ENCODE measurements around the gene ADAMTS12. TPM values are rescaled to one million over a fixed set of nuclear protein-coding genes. Genes with fewer than 3 reads are reported as not detected.

Gene ADAMTS12
- total RNA-seq, 1 donor from 2014 or later, result 32.1 TPM

GRCh38 chr5:33721491-33722200 is 170.1 kb downstream of the ADAMTS12 start:
- Mint-ChIP-seq H3K4me1 (ENCODE audit: unreplicated experiment) (no peaks in the 10 kb centered on the region), H3K27me3 (no peaks in the 10 kb centered on the region), H3K27ac (no peak overlapping the region), H3K9me3 (no peaks in the 10 kb centered on the region), H3K36me3 (peaks cover 3% of the 10 kb centered on the region), H3K4me3 (no peak overlapping the region)
- DNase-seq (ENCODE audit: extremely low spot score, unreplicated experiment), result no peak
- TF ChIP-seq CTCF (conservative IDR thresholded peaks at IDR 0.05), result no peak

- Mint-ChIP-seq H3K4me1 (ENCODE audit: unreplicated experiment) (no peaks in the 10 kb centered on the region), H3K4me3 (no peak overlapping the region), H3K27ac (no peak overlapping the region), H3K36me3 (peaks cover 3% of the 10 kb centered on the region), H3K27me3 (no peaks in the 10 kb centered on the region), H3K9me3 (peaks cover 3% of the 10 kb centered on the region)
- no peak for DNase-seq (ENCODE audit: extremely low spot score, unreplicated experiment)
- TF ChIP-seq CTCF (conservative IDR thresholded peaks at IDR 0.05), result no peak
Measured at GRCh38 chr5:33720176-33720575, 171.6 kb downstream of the ADAMTS12 start.

- no peak for TF ChIP-seq CTCF (conservative IDR thresholded peaks at IDR 0.05)
- no peak for DNase-seq (ENCODE audit: extremely low spot score, unreplicated experiment)
- Mint-ChIP-seq H3K4me3 (no peak overlapping the region), H3K9me3 (peaks cover 3% of the 10 kb centered on the region), H3K4me1 (ENCODE audit: unreplicated experiment) (no peaks in the 10 kb centered on the region), H3K36me3 (peaks cover 3% of the 10 kb centered on the region), H3K27me3 (no peaks in the 10 kb centered on the region), H3K27ac (no peak overlapping the region)
Measured at GRCh38 chr5:33719769-33720168, 172.0 kb downstream of the ADAMTS12 start.

GRCh38 chr5:33715661-33716060 is 176.1 kb downstream of the ADAMTS12 start:
- Mint-ChIP-seq H3K27me3 (no peaks in the 10 kb centered on the region), H3K4me1 (ENCODE audit: unreplicated experiment) (no peaks in the 10 kb centered on the region), H3K36me3 (peaks cover 4% of the 10 kb centered on the region), H3K9me3 (peaks cover 7% of the 10 kb centered on the region), H3K4me3 (no peak overlapping the region), H3K27ac (no peak overlapping the region)
- no peak for DNase-seq (ENCODE audit: extremely low spot score, unreplicated experiment)
- TF ChIP-seq CTCF (conservative IDR thresholded peaks at IDR 0.05), result no peak

- Mint-ChIP-seq H3K36me3 (peaks cover 4% of the 10 kb centered on the region), H3K9me3 (peaks cover 7% of the 10 kb centered on the region), H3K27me3 (no peaks in the 10 kb centered on the region), H3K4me1 (ENCODE audit: unreplicated experiment) (no peaks in the 10 kb centered on the region), H3K27ac (no peak overlapping the region), H3K4me3 (no peak overlapping the region)
- TF ChIP-seq CTCF (conservative IDR thresholded peaks at IDR 0.05), result no peak
- no peak for DNase-seq (ENCODE audit: extremely low spot score, unreplicated experiment)
Measured at GRCh38 chr5:33713136-33713765, 178.5 kb downstream of the ADAMTS12 start.

All from type B pancreatic cell (in vitro differentiated cells).